Measurements from ENCODE around the gene NUS1.
"Not testable (repeated sequence)": the region's sequence is repeated elsewhere in the genome, so short reads cannot be mapped to it uniquely, and the experiment has no call there.

NUS1 gene

DNA sequence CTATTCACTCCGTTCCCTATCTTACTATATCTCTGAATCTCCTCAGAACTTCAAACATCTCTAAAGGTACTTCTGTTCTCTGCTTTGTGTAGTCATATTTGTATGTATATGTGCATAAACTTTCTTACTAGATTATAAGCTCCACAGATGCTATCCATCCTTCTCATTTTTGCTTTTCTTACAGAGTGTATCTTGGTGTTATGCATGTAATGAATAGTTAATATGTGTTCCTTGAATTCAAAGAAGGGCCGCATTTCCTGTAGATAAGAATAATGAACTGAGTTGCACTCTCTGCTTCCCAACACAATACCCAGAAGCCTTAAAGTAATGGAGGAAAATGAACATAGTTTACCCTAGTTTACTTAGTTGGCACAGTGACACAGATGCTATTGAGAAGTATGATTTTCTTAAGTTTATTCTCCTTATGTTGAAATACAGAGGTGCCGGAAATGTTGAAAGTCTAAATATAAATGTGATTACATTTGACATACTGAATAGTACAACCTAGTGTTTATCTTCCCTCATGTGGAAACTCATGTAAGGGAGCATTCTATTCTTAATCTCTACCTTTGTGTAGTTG lies 6.0 kb downstream of the NUS1 start:
- Mint-ChIP-seq H3K4me3 (no peak overlapping the region), H3K36me3 (peaks cover 33% of the 10 kb centered on the region), H3K4me1 (peaks cover 46% of the 10 kb centered on the region), H3K9me3 (no peaks in the 10 kb centered on the region), H3K27ac (no peak overlapping the region), H3K27me3 (no peaks in the 10 kb centered on the region)
- CTCF ChIA-PET, result interaction anchor here (0.6 kb wide), 1 partner anchor 1538 kb away, joined by 4 read pairs; no protein-coding TSS in a partner anchor
- no peak for DNase-seq

DNA sequence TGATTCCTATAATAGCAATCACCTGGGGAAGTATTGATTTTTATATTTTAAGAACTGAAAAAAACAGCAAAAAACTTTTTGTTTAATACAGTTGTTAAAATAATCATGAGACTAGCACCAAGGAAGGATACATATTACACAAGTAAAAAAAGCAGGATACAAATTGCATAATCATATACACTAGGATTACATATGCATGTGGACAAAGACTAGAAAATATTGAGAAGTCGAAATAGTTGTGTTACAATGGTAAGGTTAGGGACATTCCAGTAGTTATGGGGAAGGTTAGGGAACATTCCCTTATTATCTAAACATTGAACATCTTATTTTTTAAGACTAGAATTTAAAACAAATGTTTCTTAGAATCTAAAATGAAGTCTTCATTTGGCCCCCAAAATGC lies 9.5 kb downstream of the NUS1 start:
- H3K9me3 Mint-ChIP-seq, result no peaks in the 10 kb centered on the region
- H3K27me3 Mint-ChIP-seq, result no peaks in the 10 kb centered on the region
- no peak overlapping the region for H3K27ac Mint-ChIP-seq
- H3K4me3 Mint-ChIP-seq, result no peak overlapping the region
- H3K36me3 Mint-ChIP-seq, result peaks cover 19% of the 10 kb centered on the region
- peaks cover 21% of the 10 kb centered on the region for H3K4me1 Mint-ChIP-seq
- DNase-seq, result no peak
- CTCF ChIA-PET, result no interaction called here

DNA sequence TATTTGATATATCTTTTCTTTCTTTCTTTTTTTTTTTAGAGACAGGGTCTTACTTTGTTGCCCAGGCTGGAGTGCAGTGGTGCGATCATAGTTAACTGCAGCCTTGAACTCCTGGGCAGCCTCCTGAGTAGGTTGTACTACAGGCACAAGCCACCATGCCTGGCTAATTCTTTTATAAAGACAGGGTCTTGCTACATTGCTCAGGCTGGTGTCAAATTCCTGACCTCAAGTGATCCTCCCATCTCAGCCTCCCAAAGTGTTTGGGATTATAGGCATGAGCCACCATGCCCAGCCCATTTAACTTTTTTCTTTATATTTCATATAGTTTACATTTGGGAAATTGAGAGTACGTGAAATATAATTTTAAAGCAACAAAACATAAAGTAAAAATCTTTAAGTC lies 10.1 kb downstream of the NUS1 start:
- no peak for DNase-seq
- no peak overlapping the region for H3K4me3 Mint-ChIP-seq
- H3K36me3 Mint-ChIP-seq, result peaks cover 13% of the 10 kb centered on the region
- H3K27me3 Mint-ChIP-seq, result no peaks in the 10 kb centered on the region
- no peaks in the 10 kb centered on the region for H3K9me3 Mint-ChIP-seq
- CTCF ChIA-PET, result no interaction called here
- H3K4me1 Mint-ChIP-seq, result peaks cover 16% of the 10 kb centered on the region
- no peak overlapping the region for H3K27ac Mint-ChIP-seq

DNA sequence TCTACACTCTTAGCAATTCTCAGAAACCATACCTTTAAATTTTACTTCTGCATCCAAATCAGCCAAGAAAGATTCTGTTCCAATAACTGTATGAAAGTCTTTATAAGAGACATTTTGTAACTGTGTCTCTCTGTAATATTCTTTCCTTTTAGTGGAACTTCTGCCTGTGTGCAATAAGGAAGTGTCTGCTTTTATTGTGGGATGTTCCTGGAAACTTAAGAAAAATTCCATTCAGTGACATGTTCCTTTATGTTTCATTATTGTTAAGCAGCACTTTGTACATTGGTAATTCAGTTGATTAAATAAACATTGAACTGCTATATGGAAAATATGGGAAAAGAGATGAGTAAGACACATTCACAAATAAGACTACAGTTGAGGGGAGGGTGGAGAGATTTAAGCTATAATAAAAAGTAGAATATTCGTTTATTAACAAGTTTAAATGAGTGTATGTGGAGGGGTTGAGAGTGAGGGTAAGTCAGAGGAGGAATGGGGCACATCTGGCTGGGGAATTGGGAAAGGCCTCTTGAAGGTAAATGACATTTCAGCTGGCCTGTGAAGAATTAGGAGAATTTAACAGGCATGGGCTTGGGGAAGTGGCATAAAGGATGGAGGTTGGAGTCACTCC lies 11.9 kb downstream of the NUS1 start:
- Mint-ChIP-seq H3K4me1 (peaks cover 7% of the 10 kb centered on the region), H3K36me3 (peaks cover 6% of the 10 kb centered on the region), H3K27me3 (no peaks in the 10 kb centered on the region), H3K9me3 (no peaks in the 10 kb centered on the region), H3K4me3 (no peak overlapping the region), H3K27ac (no peak overlapping the region)
- no peak for DNase-seq
- CTCF ChIA-PET, result interaction anchor here (0.5 to 0.6 kb wide), 2 partner anchors 19 to 65 kb away, joined by 3 read pairs; no protein-coding TSS in a partner anchor

DNA sequence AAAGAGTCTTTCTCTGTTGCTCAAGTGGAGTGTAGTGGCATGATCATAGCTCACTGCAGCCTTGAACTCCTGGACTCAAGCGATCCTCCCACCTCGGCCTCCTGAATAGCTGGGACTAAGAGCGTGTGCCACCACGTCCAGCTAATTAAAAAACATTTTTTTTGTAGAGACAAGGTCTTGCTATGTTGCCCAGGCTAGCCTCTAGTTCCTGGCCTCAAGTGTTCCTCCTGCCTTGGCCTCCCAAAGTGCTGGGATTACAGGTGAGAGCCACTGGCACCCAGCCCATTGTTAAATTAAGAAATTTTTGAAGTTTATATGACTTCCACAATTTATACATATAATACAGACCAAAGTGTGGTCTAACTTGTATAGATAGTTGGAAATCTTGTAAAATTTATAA lies 14.3 kb downstream of the NUS1 start:
- H3K9me3 Mint-ChIP-seq, H3K4me1 Mint-ChIP-seq, H3K27ac Mint-ChIP-seq, H3K4me3 Mint-ChIP-seq, CTCF ChIA-PET, DNase-seq, H3K27me3 Mint-ChIP-seq: not testable (repeated sequence)
- peaks cover 17% of the 10 kb centered on the region for H3K36me3 Mint-ChIP-seq

DNA sequence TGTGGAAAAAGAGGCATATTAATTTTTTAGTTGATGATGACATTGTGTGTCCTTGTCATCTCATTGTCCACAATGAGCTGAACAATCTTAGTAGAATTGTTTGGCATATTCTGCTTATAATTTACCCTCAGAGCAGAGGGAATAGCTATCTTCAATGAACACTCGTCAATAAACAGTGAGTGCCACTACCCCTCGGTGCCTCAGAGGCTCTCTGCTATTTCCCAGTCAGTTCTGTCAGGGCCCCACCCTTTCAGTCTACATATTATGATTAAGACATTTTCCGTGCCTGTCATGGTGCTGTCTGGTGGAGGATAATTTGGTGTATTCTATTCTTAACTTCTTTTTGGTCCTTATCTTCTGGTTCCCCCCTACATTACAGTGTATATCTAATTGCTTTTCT lies 31.2 kb downstream of the NUS1 start:
- H3K9me3 Mint-ChIP-seq, result no peaks in the 10 kb centered on the region
- H3K36me3 Mint-ChIP-seq, result peaks cover 9% of the 10 kb centered on the region
- H3K4me1 Mint-ChIP-seq, result no peaks in the 10 kb centered on the region
- H3K27me3 Mint-ChIP-seq, result no peaks in the 10 kb centered on the region
- CTCF ChIA-PET, result interaction anchor here (0.7 kb wide), 1 partner anchor 20 kb away, joined by 3 read pairs; no protein-coding TSS in a partner anchor
- no peak overlapping the region for H3K27ac Mint-ChIP-seq
- DNase-seq, result no peak
- no peak overlapping the region for H3K4me3 Mint-ChIP-seq

DNA sequence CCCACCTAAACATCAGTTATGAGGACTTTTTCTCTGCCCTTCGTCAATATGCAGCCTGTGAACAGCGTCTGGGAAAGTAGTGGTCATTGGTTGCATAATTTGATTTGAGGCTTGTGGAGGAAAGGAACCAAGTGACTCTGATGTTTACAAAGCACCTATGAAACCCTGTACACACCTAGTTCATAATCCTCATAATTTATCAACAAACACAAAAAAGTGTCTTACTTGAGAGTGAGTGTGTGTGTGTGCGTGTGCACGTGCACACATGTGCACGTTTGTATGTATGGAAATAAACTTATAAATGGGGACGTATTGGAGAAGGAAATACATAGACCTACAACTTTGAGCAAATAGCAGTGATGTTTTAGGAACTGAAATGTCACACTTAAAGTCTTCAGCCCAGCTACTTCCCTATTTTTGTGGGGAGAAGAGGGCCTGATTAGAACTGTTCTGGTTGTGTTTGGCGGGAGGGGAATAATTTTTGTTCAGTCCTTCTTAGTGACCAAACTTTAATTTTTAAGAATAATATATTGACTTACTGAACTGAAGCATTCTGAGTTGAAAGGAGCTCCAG lies 31.8 kb downstream of the NUS1 start:
- not testable (repeated sequence) for H3K4me3 Mint-ChIP-seq, DNase-seq, H3K4me1 Mint-ChIP-seq, H3K27ac Mint-ChIP-seq, H3K27me3 Mint-ChIP-seq, H3K36me3 Mint-ChIP-seq, H3K9me3 Mint-ChIP-seq
- CTCF ChIA-PET, result interaction anchor here (0.7 kb wide), 1 partner anchor 20 kb away, joined by 3 read pairs; no protein-coding TSS in a partner anchor

DNA sequence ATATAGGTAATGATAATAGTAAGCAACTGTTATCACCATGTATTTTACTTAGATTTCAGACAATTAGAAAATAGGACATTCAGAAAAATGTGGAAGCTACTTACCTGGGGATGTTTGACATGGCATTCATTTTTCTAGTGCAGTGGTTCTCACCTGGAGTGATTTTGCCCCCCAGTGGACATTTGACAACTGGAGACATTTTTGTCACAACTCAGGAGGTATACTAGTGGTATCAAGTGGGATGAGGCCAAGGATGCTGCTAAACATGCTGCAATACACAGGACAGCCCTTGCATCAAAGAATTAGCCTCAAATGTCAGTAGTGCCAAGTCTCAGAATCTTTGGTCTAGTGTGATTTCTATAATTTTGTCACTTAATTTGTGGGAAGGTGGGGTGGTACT lies 36.1 kb downstream of the NUS1 start:
- Mint-ChIP-seq H3K27ac (no peak overlapping the region), H3K4me3 (no peak overlapping the region), H3K36me3 (peaks cover 8% of the 10 kb centered on the region), H3K4me1 (no peaks in the 10 kb centered on the region), H3K27me3 (no peaks in the 10 kb centered on the region), H3K9me3 (no peaks in the 10 kb centered on the region)
- DNase-seq, result peak; percentile 24
- CTCF ChIA-PET, result no interaction called here

DNA sequence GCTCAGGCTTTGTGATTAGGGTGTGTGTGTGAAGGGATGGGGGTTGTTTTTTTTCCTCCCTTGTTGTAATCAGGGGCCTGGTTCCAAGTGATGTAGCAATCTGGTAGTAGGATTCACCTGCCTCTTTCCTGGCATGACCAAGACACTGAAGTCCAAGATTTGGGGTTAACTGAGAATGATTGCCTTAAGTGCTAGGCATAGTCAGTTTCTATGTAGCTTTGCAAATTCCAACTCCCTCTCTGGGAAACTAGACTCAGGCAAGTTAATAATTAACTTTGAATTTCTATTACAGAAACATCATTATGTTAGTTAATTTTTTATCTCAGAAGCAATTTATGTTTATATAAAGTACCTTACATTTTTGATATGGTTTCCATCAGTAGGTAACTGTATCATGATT lies 43.6 kb downstream of the NUS1 start:
- CTCF ChIA-PET, result no interaction called here
- peaks cover 8% of the 10 kb centered on the region for H3K9me3 Mint-ChIP-seq
- no peaks in the 10 kb centered on the region for H3K27me3 Mint-ChIP-seq
- H3K4me3 Mint-ChIP-seq, result no peak overlapping the region
- no peak overlapping the region for H3K27ac Mint-ChIP-seq
- no peaks in the 10 kb centered on the region for H3K36me3 Mint-ChIP-seq
- H3K4me1 Mint-ChIP-seq, result no peaks in the 10 kb centered on the region
- no peak for DNase-seq

DNA sequence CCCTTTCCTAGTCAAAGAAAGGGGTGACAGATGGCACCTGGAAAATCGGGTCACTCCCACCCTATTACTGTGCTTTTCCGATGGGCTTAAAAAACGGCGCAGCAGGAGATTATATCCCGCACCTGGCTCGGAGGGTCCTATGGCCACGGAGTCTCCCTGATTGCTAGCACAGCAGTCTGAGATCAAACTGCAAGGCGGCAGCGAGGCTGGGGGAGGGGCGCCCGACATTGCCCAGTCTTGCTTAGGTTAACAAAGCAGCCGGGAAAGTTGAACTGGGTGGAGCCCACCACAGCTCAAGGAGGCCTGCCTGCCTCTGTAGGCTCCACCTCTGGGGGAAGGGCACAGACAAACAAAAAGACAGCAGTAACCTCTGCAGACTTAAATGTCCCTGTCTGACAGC lies 46.3 kb downstream of the NUS1 start:
- not testable (repeated sequence) for H3K9me3 Mint-ChIP-seq, H3K27ac Mint-ChIP-seq, H3K36me3 Mint-ChIP-seq

DNA sequence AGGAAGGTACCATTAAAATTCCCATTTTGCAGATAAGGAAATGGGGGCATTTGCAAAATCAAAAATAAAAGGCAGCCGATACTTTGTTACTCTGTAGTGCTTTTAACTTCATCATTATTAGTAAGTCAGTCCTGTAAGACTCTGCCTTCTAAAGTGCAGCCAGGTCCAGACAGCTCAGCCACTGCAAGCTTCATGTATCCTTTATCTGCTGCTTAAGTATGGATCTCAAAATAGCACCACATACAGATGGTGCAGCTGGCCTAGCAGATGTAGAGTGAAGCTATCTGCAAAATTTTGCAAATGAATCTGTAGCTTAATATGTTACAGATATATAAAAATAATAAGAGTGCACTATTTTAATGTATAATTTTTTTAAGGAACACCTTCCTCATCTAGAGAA lies 53.4 kb downstream of the NUS1 start:
- Mint-ChIP-seq H3K36me3 (no peaks in the 10 kb centered on the region), H3K9me3 (peaks cover 1% of the 10 kb centered on the region), H3K27ac (no peak overlapping the region), H3K4me3 (no peak overlapping the region), H3K4me1 (no peaks in the 10 kb centered on the region), H3K27me3 (peaks cover 4% of the 10 kb centered on the region)
- CTCF ChIA-PET, result no interaction called here
- DNase-seq, result no peak

More for the DNA sequence above, 46.3 kb downstream of the NUS1 start:
- CTCF ChIA-PET, H3K4me3 Mint-ChIP-seq, H3K27me3 Mint-ChIP-seq, DNase-seq, H3K4me1 Mint-ChIP-seq: not testable (repeated sequence)

DNA sequence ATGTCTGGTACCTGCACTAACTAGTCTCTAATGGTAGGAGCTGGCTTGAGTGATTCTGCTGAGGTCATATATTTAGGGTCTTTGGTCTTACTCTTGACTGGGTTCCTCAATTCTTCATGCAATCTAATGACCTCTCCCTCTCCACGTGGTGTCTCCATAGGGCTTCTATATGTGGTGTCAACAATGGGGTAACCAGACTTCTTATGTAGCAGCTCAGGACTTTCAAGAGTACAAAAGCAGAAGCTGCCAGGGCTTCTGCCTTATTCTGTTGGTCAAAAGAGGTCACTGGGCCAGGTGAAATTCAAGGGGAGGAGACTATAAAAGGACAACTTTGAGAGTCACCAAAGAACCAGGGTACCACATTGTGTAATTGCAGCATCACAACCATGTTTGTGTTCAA lies 54.3 kb downstream of the NUS1 start:
- Mint-ChIP-seq H3K36me3 (no peaks in the 10 kb centered on the region), H3K27me3 (peaks cover 4% of the 10 kb centered on the region), H3K27ac (no peak overlapping the region), H3K4me3 (no peak overlapping the region), H3K9me3 (peaks cover 1% of the 10 kb centered on the region), H3K4me1 (no peaks in the 10 kb centered on the region)
- no peak for DNase-seq
- CTCF ChIA-PET, result no interaction called here

DNA sequence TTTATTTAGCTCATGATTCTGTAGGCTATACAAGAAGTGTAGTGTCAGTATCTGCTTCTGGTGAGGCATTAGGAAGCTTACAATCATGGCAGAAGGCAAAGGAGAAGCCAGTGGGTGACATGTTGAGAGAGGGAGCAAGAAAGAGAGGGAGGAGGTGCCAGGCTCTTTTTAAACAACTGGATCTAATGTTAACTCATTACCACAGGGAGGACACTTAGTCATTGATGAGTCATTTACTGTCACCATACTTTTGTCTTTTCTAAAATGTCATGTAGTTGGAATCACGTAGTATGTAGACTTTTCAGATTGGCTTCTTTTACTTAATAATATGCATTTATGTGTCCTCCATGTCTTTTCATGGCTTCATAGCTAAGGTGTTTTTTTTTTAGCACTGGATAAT lies 58.1 kb downstream of the NUS1 start:
- Mint-ChIP-seq H3K9me3 (no peaks in the 10 kb centered on the region), H3K27ac (no peak overlapping the region), H3K27me3 (peaks cover 4% of the 10 kb centered on the region), H3K4me3 (no peak overlapping the region), H3K4me1 (no peaks in the 10 kb centered on the region), H3K36me3 (no peaks in the 10 kb centered on the region)
- CTCF ChIA-PET, result no interaction called here
- DNase-seq, result no peak

DNA sequence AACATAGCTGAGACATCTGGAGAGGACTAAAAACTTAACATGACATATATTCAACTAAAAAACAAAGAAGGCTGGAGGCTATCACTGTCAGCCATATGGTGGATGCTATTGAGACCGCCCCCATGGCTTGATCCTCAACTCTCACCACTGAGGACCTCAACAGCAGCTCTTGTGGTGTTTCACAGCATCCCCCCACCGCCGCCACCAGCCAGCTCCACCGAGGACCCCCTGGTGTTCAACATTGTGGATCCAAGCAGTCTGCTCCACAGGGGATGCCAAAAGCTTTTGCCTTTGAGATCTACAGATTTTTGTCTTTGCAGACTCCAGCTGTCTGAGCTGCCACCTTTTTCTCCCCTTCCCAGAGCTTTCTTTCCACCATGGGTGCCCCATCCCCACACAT lies 64.6 kb downstream of the NUS1 start:
- CTCF ChIA-PET, result no interaction called here

DNA sequence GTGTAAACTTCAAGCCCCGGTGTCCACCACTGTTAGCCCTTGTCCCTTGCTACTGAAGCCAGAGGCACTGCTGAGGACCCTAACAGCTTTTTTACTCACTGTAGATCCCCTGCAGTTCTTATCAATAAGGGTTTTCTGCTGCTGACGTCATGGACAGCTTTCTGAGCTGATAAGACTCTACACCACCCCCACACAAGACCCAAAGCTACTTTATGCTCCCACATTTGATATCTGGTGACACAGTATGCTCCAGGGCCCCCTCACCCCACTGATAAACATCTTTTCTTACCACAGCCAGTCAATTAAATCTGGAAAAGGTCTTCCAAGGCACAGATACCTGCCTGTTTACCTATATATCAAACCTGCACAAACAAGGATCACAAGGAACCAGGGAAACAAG lies 65.3 kb downstream of the NUS1 start:
- H3K27ac Mint-ChIP-seq, result no peak overlapping the region
- no peak for DNase-seq
- H3K4me1 Mint-ChIP-seq, result no peaks in the 10 kb centered on the region
- no peaks in the 10 kb centered on the region for H3K9me3 Mint-ChIP-seq
- no peaks in the 10 kb centered on the region for H3K36me3 Mint-ChIP-seq
- H3K4me3 Mint-ChIP-seq, result no peak overlapping the region
- CTCF ChIA-PET, result no interaction called here
- no peaks in the 10 kb centered on the region for H3K27me3 Mint-ChIP-seq

More for the DNA sequence above, 64.6 kb downstream of the NUS1 start:
- H3K9me3 Mint-ChIP-seq, result no peaks in the 10 kb centered on the region
- H3K4me1 Mint-ChIP-seq, result no peaks in the 10 kb centered on the region
- H3K4me3 Mint-ChIP-seq, result no peak overlapping the region
- H3K27ac Mint-ChIP-seq, result no peak overlapping the region
- DNase-seq, result no peak
- no peaks in the 10 kb centered on the region for H3K36me3 Mint-ChIP-seq
- no peaks in the 10 kb centered on the region for H3K27me3 Mint-ChIP-seq
